ENCODE results near the gene COL23A1. TPM values are rescaled to one million over a fixed set of nuclear protein-coding genes. Genes with fewer than 3 reads are reported as not detected.

Gene COL23A1
- total and polyA plus RNA-seq, 4 donors = 0.76 to 4.4 (median 1.3) TPM

DNA sequence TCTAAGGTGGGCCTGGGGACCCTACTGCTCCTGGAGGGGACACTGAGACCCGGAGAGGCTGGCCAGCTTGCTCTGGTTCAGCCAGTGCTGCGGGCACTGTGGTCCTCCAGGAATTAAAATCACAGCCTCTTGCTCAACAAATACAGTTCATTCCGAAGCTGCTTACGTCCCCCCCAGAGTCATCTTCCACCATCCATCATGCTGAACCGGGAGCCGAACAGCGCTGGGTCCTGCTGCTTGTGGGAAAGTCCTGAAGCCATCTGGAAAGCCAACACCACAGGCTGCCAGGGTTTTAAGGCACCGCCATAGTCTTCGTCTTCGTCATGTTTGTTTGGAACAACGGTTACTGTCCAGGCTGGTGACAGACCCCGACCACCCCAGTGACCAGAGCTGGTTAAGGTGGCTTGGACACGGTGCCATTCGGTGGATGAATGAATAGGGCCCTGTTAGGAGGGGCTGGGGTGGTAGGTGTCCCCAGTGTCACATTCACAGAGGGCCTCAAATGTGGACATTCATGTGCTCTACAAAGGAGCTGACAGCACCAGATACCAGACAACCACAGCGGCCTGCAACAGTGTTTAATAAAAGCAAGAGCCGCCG is 276.0 kb downstream of the COL23A1 start:
- Histone ChIP-seq H3K4me3 (no peak overlapping the region), H3K27me3 (ENCODE audit: control insufficient read depth in 3 of 3, insufficient read depth in 3 of 3, low read length in 2 of 3) (no peaks in the 10 kb centered on the region), H3K9ac (ENCODE audit: insufficient read depth in 1 of 2, low read length in 2 of 2) (no peak overlapping the region), H3K9me3 (ENCODE audit: control insufficient read depth in 4 of 4, insufficient read depth in 3 of 4, low read length in 3 of 4) (no peaks in the 10 kb centered on the region), H3K27ac (ENCODE audit: low read depth in 1 of 2, low read length in 1 of 2) (no peak overlapping the region), H3K36me3 (ENCODE audit: control insufficient read depth in 4 of 4, insufficient read depth in 4 of 4, low read length in 4 of 4) (no peaks in the 10 kb centered on the region), H3K4me1 (ENCODE audit: control insufficient read depth in 5 of 5, insufficient read depth in 5 of 5, low read length in 5 of 5) (peaks cover 0 to 6% (median 0%) of the 10 kb centered on the region in 5 donors)
- 76 to 79% methylated on average over 17 of the region's 17 CpGs for WGBS, 2 donors
- no peak for ATAC-seq (ENCODE audit: insufficient read depth, low FRiP score)
- DNase-seq = peak in 2 of 3 donors; percentile 34 to 52
- no peak for TF ChIP-seq CTCF (IDR thresholded peaks at IDR 0.05; ENCODE audit: control extremely low read depth, extremely low read depth)

DNA sequence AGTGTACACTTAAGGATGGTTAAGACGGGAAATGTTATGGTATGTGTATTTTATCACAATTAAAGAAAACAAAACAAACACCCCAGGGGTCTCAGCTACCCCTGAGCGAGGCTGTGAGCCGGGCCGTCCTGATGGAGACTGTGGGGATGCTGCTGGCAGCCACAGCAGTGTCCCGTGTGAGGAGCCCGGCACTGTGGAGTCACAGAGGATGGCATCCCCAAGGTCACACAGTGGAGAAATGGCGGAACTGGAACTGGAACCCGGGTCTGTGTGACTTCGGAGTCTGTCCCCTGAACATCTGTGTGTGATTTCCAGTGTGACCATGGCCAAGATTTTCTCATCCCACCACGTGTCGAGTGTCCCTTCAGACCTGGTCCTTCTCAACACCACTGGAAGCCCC is 276.9 kb downstream of the COL23A1 start:
- no peak overlapping the region for H3K27ac ChIP-seq (ENCODE audit: low read depth in 1 of 2, low read length in 1 of 2)
- H3K9me3 ChIP-seq (ENCODE audit: control insufficient read depth in 4 of 4, insufficient read depth in 3 of 4, low read length in 3 of 4) = no peaks in the 10 kb centered on the region
- H3K4me3 ChIP-seq = no peak overlapping the region
- no peak overlapping the region for H3K9ac ChIP-seq (ENCODE audit: insufficient read depth in 1 of 2, low read length in 2 of 2)
- WGBS, 2 donors = 89 to 94% methylated on average over 11 of the region's 11 CpGs
- no peak for DNase-seq
- TF ChIP-seq CTCF (IDR thresholded peaks at IDR 0.05; ENCODE audit: control extremely low read depth, extremely low read depth) = no peak
- no peak for ATAC-seq (ENCODE audit: insufficient read depth, low FRiP score)
- H3K27me3 ChIP-seq (ENCODE audit: control insufficient read depth in 3 of 3, insufficient read depth in 3 of 3, low read length in 2 of 3) = no peaks in the 10 kb centered on the region
- peaks cover 0 to 11% (median 0%) of the 10 kb centered on the region in 5 donors for H3K4me1 ChIP-seq (ENCODE audit: control insufficient read depth in 5 of 5, insufficient read depth in 5 of 5, low read length in 5 of 5)
- no peaks in the 10 kb centered on the region for H3K36me3 ChIP-seq (ENCODE audit: control insufficient read depth in 4 of 4, insufficient read depth in 4 of 4, low read length in 4 of 4)

DNA sequence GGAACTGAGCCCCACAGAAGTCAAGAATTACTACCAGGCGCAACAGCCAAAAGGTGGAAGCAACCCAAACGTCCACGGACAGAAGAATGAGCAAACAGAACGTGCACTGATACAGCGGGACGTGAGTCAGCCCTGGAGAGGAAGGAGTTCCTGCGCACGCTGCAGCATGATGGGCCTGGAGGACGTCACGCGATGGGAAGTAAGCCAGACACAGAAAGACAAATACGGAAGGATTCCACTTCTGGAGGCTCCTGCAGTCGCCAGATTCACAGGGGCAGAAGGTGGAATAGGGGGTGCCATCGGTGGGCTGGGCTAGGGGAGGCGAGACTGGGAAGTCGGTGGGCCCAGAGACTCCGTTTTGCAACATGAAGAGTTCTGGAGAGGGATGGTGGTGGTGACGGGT is 277.3 kb downstream of the COL23A1 start:
- Histone ChIP-seq H3K9me3 (ENCODE audit: control insufficient read depth in 4 of 4, insufficient read depth in 3 of 4, low read length in 3 of 4) (no peaks in the 10 kb centered on the region), H3K36me3 (ENCODE audit: control insufficient read depth in 4 of 4, insufficient read depth in 4 of 4, low read length in 4 of 4) (no peaks in the 10 kb centered on the region), H3K27ac (ENCODE audit: low read depth in 1 of 2, low read length in 1 of 2) (peak overlapping the region in 1 of 2 donors; percentile 43), H3K27me3 (ENCODE audit: control insufficient read depth in 3 of 3, insufficient read depth in 3 of 3, low read length in 2 of 3) (no peaks in the 10 kb centered on the region), H3K4me1 (ENCODE audit: control insufficient read depth in 5 of 5, insufficient read depth in 5 of 5, low read length in 5 of 5) (peaks cover 0 to 11% (median 0%) of the 10 kb centered on the region in 5 donors), H3K9ac (ENCODE audit: insufficient read depth in 1 of 2, low read length in 2 of 2) (no peak overlapping the region), H3K4me3 (no peak overlapping the region)
- ATAC-seq (ENCODE audit: insufficient read depth, low FRiP score) (no peak), DNase-seq (no peak)
- WGBS, 2 donors = 69% methylated on average over 18 of the region's 18 CpGs
- TF ChIP-seq CTCF (IDR thresholded peaks at IDR 0.05; ENCODE audit: control extremely low read depth, extremely low read depth) = no peak
